Thyroid gland (tissue), 4 donors: ENCODE measurements around the gene TPPP2. TPM values are rescaled to one million over a fixed set of nuclear protein-coding genes. Genes with fewer than 3 reads are reported as not detected.

Source experiments
- DNase-seq, 2 donors: peaks; one replicate each; pipeline ENCODE4 v3.0.0-alpha.2; 2019
- H3K27ac ChIP-seq, 3 donors: fragments of 200-600 bp; sonication (generic); 1 replicate in 2 of 3; 2 replicates in 1 of 3; pipeline ENCODE4 v1.5.1; 2016 to 2019; ENCODE audit warnings: mild to moderate bottlenecking in 1 of 3, moderate library complexity in 1 of 3
- H3K27me3 ChIP-seq: fragments of 200-600 bp; sonication (generic); one replicate; pipeline ENCODE4 v1.5.1; 2019
- H3K36me3 ChIP-seq, 2 donors: fragments of 200-600 bp; sonication (generic); one replicate each; pipeline ENCODE4 v1.5.1; 2016 to 2019
- H3K4me1 ChIP-seq, 2 donors: fragments of 200-600 bp; sonication (generic); one replicate each; pipeline ENCODE4 v1.5.1; 2017 to 2019
- H3K4me3 ChIP-seq, 3 donors: fragments of 200-600 bp; sonication (generic); replicated peaks in 1 of 3; 1 replicate in 2 of 3; 2 replicates in 1 of 3; pipeline ENCODE4 v1.5.1; 2016; ENCODE audit warnings: mild to moderate bottlenecking in 1 of 3
- H3K9me3 ChIP-seq: fragments of 200-600 bp; sonication (generic); one replicate; pipeline ENCODE4 v1.5.1; 2017
- CTCF ChIP-seq, 6 experiments: fragments of 200-600 bp in 3 of 6; fragments of 450-650 bp in 3 of 6; sonication (generic) in 3 of 6; IDR thresholded peaks; one replicate each; pipeline ENCODE4 v1.5.1; 2016 to 2019; ENCODE audit warnings: antibody characterized with exemption in 6 of 6, mild to moderate bottlenecking in 2 of 6, inconsistent platforms in 1 of 6, moderate library complexity in 1 of 6
- POLR2A ChIP-seq, 2 donors: fragments of 450-650 bp; IDR thresholded peaks; one replicate each; pipeline ENCODE4 v1.6.1; 2017; ENCODE audit warnings: antibody characterized with exemption in 2 of 2, mild to moderate bottlenecking in 2 of 2, moderate library complexity in 1 of 2
- WGBS, 2 donors: methylation state at CpG; one replicate each; pipeline ENCODE4 v1.1.5; 2017; 5-methylcytosine and 5-hydroxymethylcytosine counted together
- intact Hi-C: fragments of 100-400 bp; cut with DNase I; formaldehyde crosslinking; loops from one replicate; pipeline ENCODE4 v1.15.1; 2023
- total RNA-seq, 4 donors: library from RNA; depleted of rRNA; stranded (reverse); fragments of >200 nt; gene quantifications; one replicate each; pipeline ENCODE4 v1.2.3, GENCODE V29; 2016

Gene TPPP2
- total RNA-seq, 4 donors from 2014 or later: not detected

- TF ChIP-seq POLR2A (IDR thresholded peaks at IDR 0.05) (no peak), CTCF (IDR thresholded peaks at IDR 0.05) (no peak)
- WGBS, 2 donors: 29 to 32% methylated on average over 6 of the region's 6 CpGs
- Histone ChIP-seq H3K36me3 (no peaks in the 10 kb centered on the region), H3K4me3 (no peak overlapping the region), H3K4me1 (peaks cover 21 to 29% of the 10 kb centered on the region in 2 donors), H3K27ac (peak overlapping the region; percentile 23 to 71 (median 64)), H3K9me3 (no peaks in the 10 kb centered on the region), H3K27me3 (no peaks in the 10 kb centered on the region)
- intact Hi-C loops: no loop called here
- DNase-seq: peak; percentile 32 to 46
Measured at GRCh38 chr14:21043974-21044618, 14.1 kb downstream of the TPPP2 start.

DNA sequence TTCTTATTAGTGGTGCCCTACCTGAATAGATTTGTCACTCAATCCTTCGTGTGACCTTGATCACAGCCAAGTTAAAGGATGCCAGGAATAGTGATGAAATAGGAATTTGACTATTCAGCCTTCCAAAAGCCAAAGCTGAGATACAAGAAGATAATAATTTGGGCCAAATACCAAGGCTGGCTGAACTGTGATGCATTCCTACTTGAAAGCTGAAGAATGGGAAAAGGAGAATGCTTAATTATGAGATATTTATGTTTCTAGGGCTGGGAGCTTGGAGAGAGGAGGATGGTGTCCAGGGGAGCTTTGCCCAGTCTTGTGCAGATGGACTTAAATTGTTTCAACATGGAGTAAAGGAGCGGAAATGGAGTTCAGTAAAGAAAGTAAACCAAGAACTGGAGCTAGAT, 17.4 kb downstream of the TPPP2 start:
- DNase-seq: no peak
- H3K27ac ChIP-seq: no peak overlapping the region
- intact Hi-C loops: no loop called here

GRCh38 chr14:21048638-21049037, 18.6 kb downstream of the TPPP2 start:
- H3K4me1 ChIP-seq: peaks cover 8 to 10% of the 10 kb centered on the region in 2 donors
- intact Hi-C loops: no loop called here
- no peak overlapping the region for H3K4me3 ChIP-seq
- no peak for TF ChIP-seq POLR2A (IDR thresholded peaks at IDR 0.05)
- no peak for TF ChIP-seq CTCF (IDR thresholded peaks at IDR 0.05)
- H3K36me3 ChIP-seq: no peaks in the 10 kb centered on the region
- no peaks in the 10 kb centered on the region for H3K9me3 ChIP-seq
- H3K27ac ChIP-seq: no peak overlapping the region
- 76 to 85% methylated on average over 2 of the region's 2 CpGs for WGBS, 2 donors
- H3K27me3 ChIP-seq: no peaks in the 10 kb centered on the region
- DNase-seq: no peak

More for the DNA sequence above, 17.4 kb downstream of the TPPP2 start:
- no peak for TF ChIP-seq POLR2A (IDR thresholded peaks at IDR 0.05)
- H3K9me3 ChIP-seq: no peaks in the 10 kb centered on the region
- H3K36me3 ChIP-seq: no peaks in the 10 kb centered on the region
- 70 to 77% methylated on average over 2 of the region's 2 CpGs for WGBS, 2 donors
- no peak overlapping the region for H3K4me3 ChIP-seq
- peaks cover 13 to 20% of the 10 kb centered on the region in 2 donors for H3K4me1 ChIP-seq
- no peaks in the 10 kb centered on the region for H3K27me3 ChIP-seq

DNA sequence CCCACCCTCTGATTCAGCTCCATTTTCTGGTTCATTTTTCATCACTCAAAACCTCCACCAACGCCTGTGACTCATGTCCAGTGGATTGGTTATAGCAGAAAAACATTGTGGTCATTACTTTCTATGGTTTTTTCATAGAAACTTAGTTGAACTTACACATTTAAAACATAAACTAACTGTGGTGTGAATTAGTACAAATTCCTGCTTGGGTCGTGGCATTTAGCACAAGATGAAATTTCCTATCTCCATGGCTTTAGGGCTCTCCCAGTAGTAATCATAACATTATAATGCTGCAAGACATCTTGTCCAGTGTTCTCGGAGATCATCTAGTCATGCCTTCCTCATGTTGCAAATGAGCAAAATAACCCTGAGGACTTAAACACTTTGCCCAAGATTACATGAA, 19.3 kb downstream of the TPPP2 start:
- Histone ChIP-seq H3K36me3 (no peaks in the 10 kb centered on the region), H3K4me1 (peaks cover 2 to 4% of the 10 kb centered on the region in 2 donors), H3K27me3 (no peaks in the 10 kb centered on the region), H3K4me3 (no peak overlapping the region), H3K9me3 (no peaks in the 10 kb centered on the region), H3K27ac (no peak overlapping the region)
- DNase-seq: no peak
- intact Hi-C loops: no loop called here
- WGBS, 2 donors: 79 to 84% methylated on average over 3 of the region's 3 CpGs
- TF ChIP-seq POLR2A (IDR thresholded peaks at IDR 0.05): no peak
- TF ChIP-seq CTCF (IDR thresholded peaks at IDR 0.05): no peak

- Histone ChIP-seq H3K36me3 (no peaks in the 10 kb centered on the region), H3K4me1 (no peaks in the 10 kb centered on the region), H3K27ac (no peak overlapping the region), H3K27me3 (no peaks in the 10 kb centered on the region), H3K4me3 (no peak overlapping the region), H3K9me3 (no peaks in the 10 kb centered on the region)
- no peak for DNase-seq
- 81 to 89% methylated on average over 3 of the region's 3 CpGs for WGBS, 2 donors
- TF ChIP-seq CTCF (IDR thresholded peaks at IDR 0.05): no peak
- TF ChIP-seq POLR2A (IDR thresholded peaks at IDR 0.05): no peak
- intact Hi-C loops: no loop called here
Measured at GRCh38 chr14:21050597-21050996, 20.6 kb downstream of the TPPP2 start.
